HG03521 (cell line): ENCODE measurements around the gene GJB3.
"Not testable (repeated sequence)": the region's sequence is repeated elsewhere in the genome, so short reads cannot be mapped to it uniquely, and the experiment has no call there.

Experiments used
- ATAC-seq: cut with Tn5 transposase; IDR thresholded peaks from one replicate; pipeline ENCODE4 v1.9.1; 2021; ENCODE audit warnings: mild to moderate bottlenecking, moderate library complexity; ENCODE audit not compliant: unreplicated experiment

GJB3 gene

GRCh38 chr1:34818862-34819261 lies 37.8 kb downstream of the GJB3 start:
- ATAC-seq: not testable (repeated sequence)

DNA sequence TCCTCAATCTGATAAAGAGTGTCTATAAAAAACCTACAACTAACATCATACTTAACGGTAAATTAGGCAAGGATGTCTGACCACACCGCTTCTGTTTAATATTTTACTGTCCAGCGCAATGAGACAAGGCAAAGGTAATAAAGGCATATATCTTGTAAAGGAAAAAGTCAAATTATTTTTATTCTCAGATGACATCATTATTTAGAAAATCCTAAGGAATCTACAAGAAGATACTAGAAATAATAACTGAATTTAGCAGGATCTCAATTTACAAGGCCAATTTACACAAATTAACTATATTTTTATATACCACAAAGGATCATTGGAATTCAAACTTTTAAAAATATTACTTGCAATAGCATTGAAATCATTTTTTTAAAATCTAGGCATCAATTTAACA lies 41.2 kb downstream of the GJB3 start:
- ATAC-seq: no peak

DNA sequence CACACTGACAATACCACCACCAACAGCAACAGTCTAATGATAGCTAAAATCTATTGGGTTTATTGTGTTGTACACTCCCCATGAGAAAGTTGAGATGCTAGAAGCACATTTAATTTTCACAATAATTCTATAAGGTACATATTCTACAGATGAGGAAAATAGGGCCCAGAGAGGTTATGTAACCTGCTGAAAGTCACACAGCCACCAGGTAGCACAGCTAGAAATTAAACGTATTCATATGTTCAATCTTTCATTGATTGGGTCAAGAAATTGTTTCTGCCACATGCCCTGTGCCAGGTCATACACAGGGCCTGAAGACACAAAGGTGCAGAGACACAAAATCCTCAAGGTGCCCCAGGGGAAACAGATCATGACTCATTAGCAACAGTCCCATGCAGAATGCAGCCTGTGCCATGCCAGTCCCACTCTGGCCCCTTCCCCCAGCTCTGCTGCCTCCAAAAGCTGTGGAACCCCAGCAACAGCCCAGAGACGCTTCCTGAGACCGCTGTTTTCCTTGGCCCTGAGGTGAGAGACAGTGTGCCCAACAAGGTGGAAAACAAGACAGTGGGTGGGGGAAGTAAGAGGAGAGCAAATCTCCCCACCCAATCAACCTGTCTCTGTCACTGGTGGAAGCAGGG lies 43.9 kb downstream of the GJB3 start:
- no peak for ATAC-seq

- no peak for ATAC-seq
Measured at GRCh38 chr1:34825455-34826091, 44.6 kb downstream of the GJB3 start.

GRCh38 chr1:34827341-34827941 lies 46.4 kb downstream of the GJB3 start:
- no peak for ATAC-seq

- no peak for ATAC-seq
Measured at GRCh38 chr1:34828611-34829010, 47.6 kb downstream of the GJB3 start.

GRCh38 chr1:34829250-34829649 lies 48.2 kb downstream of the GJB3 start:
- ATAC-seq: no peak

DNA sequence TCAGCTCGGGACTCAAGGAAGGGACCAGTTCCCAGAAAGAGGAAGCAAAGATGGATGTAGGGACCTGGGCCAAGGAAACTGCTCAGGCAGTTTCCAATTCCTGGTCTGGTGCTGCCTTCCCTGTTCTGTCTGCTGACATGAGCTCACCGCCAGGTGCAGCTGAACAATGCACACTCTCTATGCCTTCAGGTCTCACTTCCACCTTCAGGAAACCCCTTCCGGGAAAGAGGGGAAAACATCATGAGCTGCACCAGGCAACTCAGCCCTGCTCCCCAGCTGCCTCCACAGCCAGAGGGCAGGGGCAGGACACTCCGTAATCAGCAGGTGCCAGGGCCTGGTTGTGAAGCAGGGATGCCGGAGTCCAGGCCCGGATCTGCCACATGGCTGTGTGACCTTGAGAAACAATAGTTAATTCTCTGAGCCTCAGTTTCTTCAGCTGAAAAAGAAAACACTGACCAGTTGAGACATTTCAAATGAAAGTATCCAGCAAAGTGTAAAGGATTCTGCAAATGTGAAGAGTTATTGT lies 50.8 kb downstream of the GJB3 start:
- no peak for ATAC-seq

GRCh38 chr1:34833711-34834110 lies 52.7 kb downstream of the GJB3 start:
- ATAC-seq: no peak
